Fibroblast of pulmonary artery (primary cell): ENCODE measurements around the gene TRABD.

ENCODE experiments used
- DNase-seq: peaks from one replicate; pipeline ENCODE4 v3.0.0-alpha.2; 2010; ENCODE audit warnings: low read depth
- H3K4me3 ChIP-seq: replicated peaks from 2 replicates; pipeline ENCODE4 v1.5.1; 2011; ENCODE audit warnings: low read depth, mild to moderate bottlenecking, control low read depth, low read length, moderate library complexity
- CTCF ChIP-seq: IDR thresholded peaks from 2 replicates; pipeline ENCODE4 v1.5.1; 2011; ENCODE audit warnings: mild to moderate bottlenecking, control low read depth, low read length, inconsistent platforms; ENCODE audit errors: missing control alignments

The TRABD gene

GRCh38 chr22:50205781-50206569, 20.3 kb downstream of the TRABD start:
- TF ChIP-seq CTCF: no peak
- no peak overlapping the region for H3K4me3 ChIP-seq
- no peak for DNase-seq

GRCh38 chr22:50206599-50206998, 20.9 kb downstream of the TRABD start:
- no peak overlapping the region for H3K4me3 ChIP-seq
- DNase-seq: peak; percentile 32
- peak; percentile 38 for TF ChIP-seq CTCF

GRCh38 chr22:50207383-50208140, 21.8 kb downstream of the TRABD start:
- no peak for DNase-seq
- no peak overlapping the region for H3K4me3 ChIP-seq
- no peak for TF ChIP-seq CTCF

GRCh38 chr22:50208430-50208938, 22.8 kb downstream of the TRABD start:
- no peak overlapping the region for H3K4me3 ChIP-seq
- no peak for TF ChIP-seq CTCF
- DNase-seq: no peak

- TF ChIP-seq CTCF: no peak
- DNase-seq: no peak
- no peak overlapping the region for H3K4me3 ChIP-seq
Measured at GRCh38 chr22:50208939-50209892, 23.5 kb downstream of the TRABD start.

GRCh38 chr22:50209893-50210292, 24.2 kb downstream of the TRABD start:
- H3K4me3 ChIP-seq: no peak overlapping the region
- DNase-seq: peak; percentile 76
- peak; percentile 91 for TF ChIP-seq CTCF
